Myocyte (in vitro differentiated cells): ENCODE data around the gene FGF22. TPM values are rescaled to one million over a fixed set of nuclear protein-coding genes. Genes with fewer than 3 reads are reported as not detected.

Experiments used
- DNase-seq: peaks from one replicate; pipeline ENCODE4 v3.0.0-alpha.2; 2012; ENCODE audit warnings: low read depth
- total RNA-seq: library from RNA; depleted of rRNA; stranded (reverse); fragments of >200 nt; gene quantifications from 2 replicates; pipeline ENCODE4 v1.2.3, GENCODE V29; 2014

Gene FGF22
- total RNA-seq, 1 donor from 2014 or later, result 0.16 TPM

GRCh38 chr19:642767-643727 is 3.4 kb downstream of the FGF22 start:
- no peak for DNase-seq

- no peak for DNase-seq
Observed at GRCh38 chr19:643736-644135, 4.1 kb downstream of the FGF22 start.

- no peak for DNase-seq
Observed at GRCh38 chr19:644363-644762, 4.7 kb downstream of the FGF22 start.

- DNase-seq, result no peak
Observed at GRCh38 chr19:644789-645188, 5.1 kb downstream of the FGF22 start.

GRCh38 chr19:645912-646778 is 6.5 kb downstream of the FGF22 start:
- DNase-seq, result no peak

DNA sequence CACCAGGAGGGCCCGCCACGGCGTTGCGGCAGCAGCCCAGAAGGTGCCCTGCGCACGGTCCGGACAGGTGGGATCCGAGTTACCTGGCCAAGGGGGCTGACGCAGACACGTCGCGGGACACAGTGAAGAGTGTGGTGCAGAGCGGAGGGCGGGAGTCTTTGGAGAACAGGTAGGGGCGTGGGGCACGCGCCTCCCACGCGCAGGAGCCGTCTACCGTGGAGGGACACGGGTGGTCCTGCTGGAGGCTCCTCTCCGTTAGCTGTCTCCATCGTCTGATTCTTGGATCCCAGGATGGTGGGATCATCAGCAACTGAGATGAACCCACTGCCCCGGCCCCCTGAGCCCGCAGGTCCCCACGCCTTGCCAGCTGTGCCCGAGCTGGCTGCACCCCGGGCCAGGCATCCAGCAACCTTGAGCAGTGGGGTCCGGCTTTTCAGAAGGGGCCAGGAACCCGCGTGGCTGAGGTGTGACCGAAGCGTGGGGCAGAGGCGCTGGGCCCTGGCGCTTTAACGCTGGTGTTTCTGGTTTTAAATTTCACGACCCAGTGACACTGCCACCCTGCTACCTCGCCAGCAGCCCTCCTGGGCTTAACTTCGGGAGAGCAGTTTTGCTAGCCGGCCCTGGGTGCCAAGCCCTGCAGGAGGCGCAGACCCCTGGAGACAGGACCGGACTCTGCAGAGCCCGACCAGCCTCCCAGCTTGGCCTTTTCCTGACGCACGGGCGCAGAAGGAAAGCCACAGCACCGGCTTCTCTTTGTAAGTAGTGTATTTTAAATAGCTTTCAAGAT is 7.3 kb downstream of the FGF22 start:
- DNase-seq, result no peak

- DNase-seq, result no peak
Observed at GRCh38 chr19:647566-648284, 8.0 kb downstream of the FGF22 start.

DNA sequence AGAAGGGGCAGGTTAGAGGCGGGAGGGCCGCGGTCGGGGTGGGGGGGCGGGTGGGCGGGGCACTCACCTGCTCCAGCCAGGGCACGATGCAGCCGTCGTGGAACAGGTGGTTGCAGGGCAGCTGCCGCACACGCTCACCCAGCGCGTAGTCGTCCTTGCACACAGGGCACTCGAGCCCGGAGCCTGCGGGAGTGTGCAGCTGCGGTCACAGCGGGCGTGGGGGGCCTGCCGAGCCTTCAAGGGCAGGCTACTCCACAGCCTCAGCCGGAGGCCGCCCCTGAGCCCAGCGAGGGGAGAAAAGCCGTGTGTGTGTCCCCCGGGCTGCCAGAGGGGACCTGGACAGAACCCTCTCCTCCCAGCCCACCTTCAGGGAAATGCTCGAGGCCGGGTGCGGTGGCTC is 8.6 kb downstream of the FGF22 start:
- DNase-seq, result no peak

- no peak for DNase-seq
Observed at GRCh38 chr19:648904-649801, 9.5 kb downstream of the FGF22 start.

GRCh38 chr19:650121-650520 is 10.4 kb downstream of the FGF22 start:
- no peak for DNase-seq

DNA sequence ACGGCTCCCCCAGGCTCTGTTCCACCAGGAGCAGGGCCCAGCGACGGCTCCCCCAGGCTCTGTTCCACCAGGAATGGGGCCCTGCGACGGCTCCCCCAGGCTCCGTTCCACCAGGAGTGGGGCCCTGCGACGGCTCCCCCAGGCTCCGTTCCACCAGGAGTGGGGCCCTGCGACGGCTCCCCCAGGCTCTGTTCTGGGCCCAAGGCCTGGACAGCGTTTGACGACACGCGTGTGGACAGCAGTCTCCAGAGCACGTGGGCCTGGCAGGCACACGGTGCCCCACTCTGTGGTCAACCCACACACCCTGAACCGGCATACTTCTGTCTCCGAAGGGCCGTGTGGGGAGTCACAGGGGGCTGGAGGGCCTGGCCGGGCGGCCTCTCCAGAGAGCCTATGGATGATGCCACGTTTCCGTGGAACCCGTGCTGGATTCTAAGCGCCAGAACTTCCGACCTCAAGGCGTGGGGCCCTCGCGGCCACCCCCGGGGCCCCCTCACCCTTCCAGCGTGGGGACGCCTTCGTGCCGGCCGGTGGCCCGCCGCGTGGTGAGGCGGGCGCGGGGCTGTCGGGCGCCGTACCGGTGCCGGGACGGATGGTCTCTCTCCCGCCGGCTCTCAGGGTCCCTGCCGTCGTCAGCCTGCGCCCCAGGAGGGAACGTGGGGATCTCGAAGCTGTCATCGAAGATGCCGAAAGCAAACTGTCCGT is 11.6 kb downstream of the FGF22 start:
- no peak for DNase-seq

- no peak for DNase-seq
Observed at GRCh38 chr19:651991-652390, 12.3 kb downstream of the FGF22 start.

GRCh38 chr19:652467-653389 is 13.0 kb downstream of the FGF22 start:
- DNase-seq, result no peak

GRCh38 chr19:653425-653824 is 13.7 kb downstream of the FGF22 start:
- DNase-seq, result peak; percentile 41

DNA sequence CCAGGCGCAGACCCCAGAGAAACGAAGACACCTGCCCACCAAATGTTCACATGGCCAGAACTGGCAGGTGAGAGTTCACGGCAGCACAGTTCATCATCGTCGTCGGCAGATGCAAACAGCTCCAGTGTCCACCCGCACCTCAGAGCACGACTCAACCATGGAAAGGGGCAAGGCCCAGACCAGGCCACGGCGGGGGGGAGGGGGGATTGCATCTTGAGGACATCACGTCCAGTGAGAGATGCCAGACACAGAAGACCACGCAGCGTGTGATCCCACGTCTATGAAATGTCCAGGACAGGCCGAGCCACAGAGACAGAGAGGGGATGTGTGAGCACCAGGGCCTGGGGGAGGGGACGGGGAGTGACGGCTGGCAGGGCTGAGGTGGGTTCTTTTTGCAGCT is 16.0 kb downstream of the FGF22 start:
- no peak for DNase-seq

- peak; percentile 70 for DNase-seq
Observed at GRCh38 chr19:656751-657559, 17.3 kb downstream of the FGF22 start.

- no peak for DNase-seq
Observed at GRCh38 chr19:657611-658010, 17.9 kb downstream of the FGF22 start.
